HepG2 (cell line): Measurements from ENCODE around the gene MIA. TPM values are rescaled to one million over a fixed set of nuclear protein-coding genes. Genes with fewer than 3 reads are reported as not detected.

ENCODE experiments used
- FOXK2 ChIP-seq: fragments of 450-650 bp; IDR thresholded peaks from 2 replicates; pipeline ENCODE4 v1.6.1; 2016
- GABPB1 ChIP-seq: IDR thresholded peaks from 2 replicates; pipeline ENCODE4 v1.6.1; 2016; ENCODE audit warnings: mild to moderate bottlenecking, missing genetic modification reagents, moderate library complexity, missing compliant biosample characterization
- HHEX ChIP-seq: IDR thresholded peaks from 2 replicates; pipeline ENCODE4 v1.6.1; 2016; ENCODE audit warnings: control low read depth
- HNF1A ChIP-seq, 2 experiments: sonication (generic) in 1 of 2; formaldehyde crosslinking in 1 of 2; IDR thresholded peaks; 2 replicates each; pipeline versions ENCODE4 v1.4.0 to v1.6.1; 2016 to 2020; ENCODE audit warnings: borderline replicate concordance in 1 of 2, low read depth in 1 of 2, mild to moderate bottlenecking in 1 of 2, missing genetic modification reagents in 1 of 2
- KLF11 ChIP-seq: IDR thresholded peaks from 2 replicates; pipeline ENCODE4 v1.6.1; 2016; ENCODE audit warnings: missing compliant biosample characterization
- MAZ ChIP-seq, 2 experiments: sonication (generic) in 1 of 2; formaldehyde crosslinking in 1 of 2; IDR thresholded peaks; 2 replicates each; pipeline versions ENCODE4 v1.5.0 to v1.6.1; 2012 to 2020; ENCODE audit warnings: low read depth in 2 of 2, mild to moderate bottlenecking in 2 of 2, borderline replicate concordance in 1 of 2, improper control_type of control experiment in 1 of 2, low read length in 1 of 2, missing genetic modification reagents in 1 of 2, moderate library complexity in 1 of 2
- MLLT10 ChIP-seq: sonication (generic); formaldehyde crosslinking; IDR thresholded peaks from 2 replicates; pipeline ENCODE4 v1.4.0; 2020; ENCODE audit warnings: missing genetic modification reagents
- NBN ChIP-seq: fragments of 450-650 bp; conservative IDR thresholded peaks from 2 replicates; pipeline ENCODE4 v1.6.1; 2017
- PHF20 ChIP-seq: sonication (generic); formaldehyde crosslinking; IDR thresholded peaks from 2 replicates; pipeline ENCODE4 v1.5.0; 2020; ENCODE audit warnings: mild to moderate bottlenecking, missing genetic modification reagents
- PHF21A ChIP-seq: sonication (generic); formaldehyde crosslinking; IDR thresholded peaks from 2 replicates; pipeline ENCODE4 v1.5.0; 2020; ENCODE audit warnings: mild to moderate bottlenecking, missing genetic modification reagents
- POLR2A ChIP-seq, 2 experiments: IDR thresholded peaks; 2 replicates each; pipeline ENCODE4 v1.6.1; 2011; ENCODE audit warnings: low read depth in 2 of 2, low read length in 2 of 2, mild to moderate bottlenecking in 1 of 2, moderate library complexity in 1 of 2; ENCODE audit not compliant: insufficient read depth in 1 of 2
- RORA ChIP-seq: sonication (generic); formaldehyde crosslinking; IDR thresholded peaks from 2 replicates; pipeline ENCODE4 v1.5.0; 2020; ENCODE audit warnings: mild to moderate bottlenecking, missing genetic modification reagents, moderate library complexity
- SAP130 ChIP-seq: IDR thresholded peaks from 2 replicates; pipeline ENCODE4 v1.6.1; 2016; ENCODE audit warnings: low read depth
- SP4 ChIP-seq: sonication (generic); formaldehyde crosslinking; IDR thresholded peaks from 2 replicates; pipeline ENCODE4 v1.8.1; 2023; ENCODE audit warnings: mild to moderate bottlenecking, missing genetic modification reagents
- XBP1 ChIP-seq: sonication (generic); formaldehyde crosslinking; IDR thresholded peaks from 2 replicates; pipeline ENCODE4 v1.5.0; 2020; ENCODE audit warnings: missing genetic modification reagents
- YEATS2 ChIP-seq: sonication (generic); formaldehyde crosslinking; IDR thresholded peaks from 2 replicates; pipeline ENCODE4 v1.4.0; 2020; ENCODE audit warnings: missing genetic modification reagents, borderline replicate concordance
- ZBTB20 ChIP-seq: sonication (generic); formaldehyde crosslinking; IDR thresholded peaks from 2 replicates; pipeline ENCODE4 v1.8.1; 2023; ENCODE audit warnings: missing genetic modification reagents, low read depth, mild to moderate bottlenecking, borderline replicate concordance
- ZNF687 ChIP-seq: sonication (generic); formaldehyde crosslinking; IDR thresholded peaks from 2 replicates; pipeline ENCODE4 v1.5.1; 2020; ENCODE audit warnings: mild to moderate bottlenecking, missing genetic modification reagents, moderate library complexity
- ZNF704 ChIP-seq: sonication (generic); formaldehyde crosslinking; IDR thresholded peaks from 2 replicates; pipeline ENCODE4 v1.8.1; 2023; ENCODE audit warnings: mild to moderate bottlenecking, inconsistent platforms, moderate library complexity, missing genetic modification reagents, borderline replicate concordance
- ZNF775 ChIP-seq: sonication (generic); formaldehyde crosslinking; IDR thresholded peaks from 2 replicates; pipeline ENCODE4 v1.4.0; 2020; ENCODE audit warnings: missing genetic modification reagents, mild to moderate bottlenecking, moderate library complexity, borderline replicate concordance
- polyA plus RNA-seq, 8 experiments: library from polyadenylated mRNA; depleted of rRNA in 3 of 8; stranded (reverse) in 7 of 8; unstranded in 1 of 8; fragments of >200 nt; fragmentation: Illumina TruSeq in 4 of 8; extraction: Trizol in 4 of 8; gene quantifications; 2 replicates each; pipeline versions ENCODE4 v1.2.1 to v1.2.3, GENCODE V29; 2011 to 2016; ENCODE audit warnings: low read depth in 4 of 8, missing spikeins in 1 of 8, mixed read lengths in 1 of 8; ENCODE audit not compliant: insufficient read depth in 1 of 8
- total RNA-seq, 5 experiments: library from RNA; depleted of rRNA; stranded (reverse); fragments of >200 nt; fragmentation: Illumina TruSeq; extraction: Trizol; gene quantifications; 2 replicates each; pipeline ENCODE4 v1.2.3, GENCODE V29; 2016; ENCODE audit warnings: low read depth in 1 of 5

MIA gene
- total and polyA plus RNA-seq, 2 of the 13 experiments (the other 11 are each of a cell fraction or from before 2014, with no cell fraction given), result 0.61 TPM; not detected in 1

- no peak for TF ChIP-seq HNF1A (IDR thresholded peaks at IDR 0.05; ENCODE audit: low read depth)
- no peak for TF ChIP-seq HNF1A (CRISPR knock-in tag; IDR thresholded peaks at IDR 0.05; ENCODE audit: borderline replicate concordance)
- peak; percentile 64 for TF ChIP-seq SAP130 (CRISPR knock-in tag)
- no peak for TF ChIP-seq YEATS2 (CRISPR knock-in tag)
- TF ChIP-seq ZBTB20 (CRISPR knock-in tag), result no peak
- TF ChIP-seq PHF20 (CRISPR knock-in tag), result peak; percentile 31; the same call in 1 of the 2 replicates
- TF ChIP-seq PHF21A (CRISPR knock-in tag), result no peak
- no peak for TF ChIP-seq ZNF775 (CRISPR knock-in tag)
- peak; percentile 37 for TF ChIP-seq GABPB1
- no peak for TF ChIP-seq HHEX
- TF ChIP-seq SP4 (CRISPR knock-in tag), result peak; percentile 93
- TF ChIP-seq RORA, result no peak
- TF ChIP-seq POLR2A (IDR thresholded peaks at IDR 0.05; ENCODE audit: insufficient read depth in 1 of 2, low read depth in 2 of 2, low read length in 2 of 2), result peak in 1 of 2 experiments; percentile 53; a peak in 2 of 4 replicates
- TF ChIP-seq MAZ (IDR thresholded peaks at IDR 0.05; ENCODE audit: borderline replicate concordance, low read depth, low read length), result peak; percentile 98
- peak; percentile 77 for TF ChIP-seq MAZ (CRISPR knock-in tag; IDR thresholded peaks at IDR 0.05; ENCODE audit: low read depth)
- TF ChIP-seq ZNF704 (CRISPR knock-in tag), result no peak
- no peak for TF ChIP-seq KLF11 (CRISPR knock-in tag)
- TF ChIP-seq MLLT10 (CRISPR knock-in tag), result no peak
- peak; percentile 22; the same call in 1 of the 2 replicates for TF ChIP-seq FOXK2
- no peak for TF ChIP-seq XBP1 (CRISPR knock-in tag)
- no peak for TF ChIP-seq NBN
- TF ChIP-seq ZNF687 (CRISPR knock-in tag), result no peak; the same call in none of the 2 replicates
These were observed 23.6 kb downstream of the MIA start, which contains the start of gene EGLN2 (continued) for GRCh38 chr19:40798683-40799557.
